Measurements from ENCODE around the gene ASB7. TPM values are rescaled to one million over a fixed set of nuclear protein-coding genes. Genes with fewer than 3 reads are reported as not detected.

The ASB7 gene
- total RNA-seq, 1 experiment from 2014 or later, result 12.9 TPM

DNA sequence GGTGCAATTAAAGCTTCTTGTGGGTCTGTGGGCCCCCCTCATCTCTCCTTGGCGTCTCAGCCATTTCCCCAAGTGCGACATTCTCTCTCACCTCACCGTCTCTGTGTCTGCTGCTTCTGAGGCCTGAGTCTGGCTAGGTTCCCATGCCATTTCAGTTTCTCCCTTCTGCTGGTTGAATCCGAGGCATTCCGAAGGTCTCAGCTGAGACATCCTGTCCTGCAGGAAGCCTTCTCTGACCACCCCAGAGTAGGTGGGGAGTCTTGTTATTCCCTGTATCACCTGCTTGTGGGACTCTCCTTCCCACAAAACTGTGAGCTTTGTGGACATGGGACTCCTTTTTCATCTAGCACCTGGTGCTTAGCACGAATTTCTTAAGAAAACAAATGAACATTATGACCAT is 78.3 kb downstream of the ASB7 start:
- Mint-ChIP-seq H3K4me1 (no peaks in the 10 kb centered on the region), H3K9me3 (peaks cover 45% of the 10 kb centered on the region), H3K27ac (no peak overlapping the region), H3K36me3 (peaks cover 24% of the 10 kb centered on the region), H3K27me3 (ENCODE audit: low read depth) (peaks cover 9% of the 10 kb centered on the region), H3K4me3 (no peak overlapping the region)
- ChIA-PET POLR2A (no interaction called here), CTCF (no interaction called here)
- ATAC-seq (no peak), DNase-seq (ENCODE audit: low spot score) (no peak)
- TF ChIP-seq ZNF138 (CRISPR knock-in tag; conservative IDR thresholded peaks at IDR 0.05), result no peak
- no peak for TF ChIP-seq ZSCAN18 (CRISPR knock-in tag; IDR thresholded peaks at IDR 0.05)
- TF ChIP-seq TEAD1 (CRISPR knock-in tag; IDR thresholded peaks at IDR 0.05), result no peak
- TF ChIP-seq JAZF1 (CRISPR knock-in tag; IDR thresholded peaks at IDR 0.05), result no peak
- TF ChIP-seq, protein P1, sequence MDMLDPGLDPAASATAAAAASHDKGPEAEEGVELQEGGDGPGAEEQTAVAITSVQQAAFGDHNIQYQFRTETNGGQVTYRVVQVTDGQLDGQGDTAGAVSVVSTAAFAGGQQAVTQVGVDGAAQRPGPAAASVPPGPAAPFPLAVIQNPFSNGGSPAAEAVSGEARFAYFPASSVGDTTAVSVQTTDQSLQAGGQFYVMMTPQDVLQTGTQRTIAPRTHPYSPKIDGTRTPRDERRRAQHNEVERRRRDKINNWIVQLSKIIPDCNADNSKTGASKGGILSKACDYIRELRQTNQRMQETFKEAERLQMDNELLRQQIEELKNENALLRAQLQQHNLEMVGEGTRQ (CRISPR knock-in tag; IDR thresholded peaks at IDR 0.05), result no peak
- TF ChIP-seq ATF2 (CRISPR knock-in tag; IDR thresholded peaks at IDR 0.05; ENCODE audit: borderline replicate concordance, low read depth), result no peak
- TF ChIP-seq TCF7 (CRISPR knock-in tag; IDR thresholded peaks at IDR 0.05; ENCODE audit: low read depth), result no peak
- no peak for TF ChIP-seq CBFB (CRISPR knock-in tag; IDR thresholded peaks at IDR 0.05; ENCODE audit: low read depth)
- TF ChIP-seq KAT7 (CRISPR knock-in tag; IDR thresholded peaks at IDR 0.05; ENCODE audit: borderline replicate concordance), result no peak
- no peak for TF ChIP-seq IRF1 (CRISPR knock-in tag; IDR thresholded peaks at IDR 0.05)
- no peak for TF ChIP-seq E2F4 (CRISPR knock-in tag; IDR thresholded peaks at IDR 0.05; ENCODE audit: borderline replicate concordance, low read depth)
- no peak for TF ChIP-seq FOXJ3 (CRISPR knock-in tag; IDR thresholded peaks at IDR 0.05; ENCODE audit: borderline replicate concordance)
- TF ChIP-seq, protein P2, sequence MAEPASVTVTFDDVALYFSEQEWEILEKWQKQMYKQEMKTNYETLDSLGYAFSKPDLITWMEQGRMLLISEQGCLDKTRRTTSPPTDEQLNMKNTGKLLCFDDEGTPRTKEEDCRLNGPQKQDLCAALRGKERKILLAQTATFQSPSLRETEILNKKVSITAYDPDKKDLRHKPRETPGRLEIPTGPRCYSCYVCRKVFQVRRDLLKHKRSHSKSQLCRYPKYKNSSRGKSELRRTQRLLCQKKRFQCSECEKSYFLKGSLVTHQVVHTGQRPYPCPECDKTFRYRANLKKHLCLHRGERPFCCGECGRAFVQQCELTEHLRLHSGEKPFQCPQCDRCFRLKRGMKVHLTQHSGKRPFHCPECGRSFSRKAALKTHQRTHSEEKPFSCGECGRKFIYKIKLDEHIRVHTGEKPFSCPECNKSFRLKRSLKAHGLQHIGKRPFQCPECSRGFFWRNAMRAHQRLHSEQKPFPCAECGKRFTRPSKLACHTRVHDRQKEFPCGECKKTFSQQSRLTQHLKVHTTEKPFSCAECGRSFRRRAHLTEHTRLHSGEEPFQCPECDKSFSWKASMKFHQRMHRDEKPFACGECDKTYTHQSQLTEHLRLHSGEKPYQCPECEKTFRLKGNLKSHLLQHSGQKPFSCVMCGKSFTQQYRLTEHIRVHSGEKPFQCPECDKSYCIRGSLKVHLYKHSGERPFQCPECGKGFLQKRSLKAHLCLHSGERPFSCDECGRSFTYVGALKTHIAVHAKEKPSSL (CRISPR knock-in tag; conservative IDR thresholded peaks at IDR 0.05), result no peak
- TF ChIP-seq, protein P3, sequence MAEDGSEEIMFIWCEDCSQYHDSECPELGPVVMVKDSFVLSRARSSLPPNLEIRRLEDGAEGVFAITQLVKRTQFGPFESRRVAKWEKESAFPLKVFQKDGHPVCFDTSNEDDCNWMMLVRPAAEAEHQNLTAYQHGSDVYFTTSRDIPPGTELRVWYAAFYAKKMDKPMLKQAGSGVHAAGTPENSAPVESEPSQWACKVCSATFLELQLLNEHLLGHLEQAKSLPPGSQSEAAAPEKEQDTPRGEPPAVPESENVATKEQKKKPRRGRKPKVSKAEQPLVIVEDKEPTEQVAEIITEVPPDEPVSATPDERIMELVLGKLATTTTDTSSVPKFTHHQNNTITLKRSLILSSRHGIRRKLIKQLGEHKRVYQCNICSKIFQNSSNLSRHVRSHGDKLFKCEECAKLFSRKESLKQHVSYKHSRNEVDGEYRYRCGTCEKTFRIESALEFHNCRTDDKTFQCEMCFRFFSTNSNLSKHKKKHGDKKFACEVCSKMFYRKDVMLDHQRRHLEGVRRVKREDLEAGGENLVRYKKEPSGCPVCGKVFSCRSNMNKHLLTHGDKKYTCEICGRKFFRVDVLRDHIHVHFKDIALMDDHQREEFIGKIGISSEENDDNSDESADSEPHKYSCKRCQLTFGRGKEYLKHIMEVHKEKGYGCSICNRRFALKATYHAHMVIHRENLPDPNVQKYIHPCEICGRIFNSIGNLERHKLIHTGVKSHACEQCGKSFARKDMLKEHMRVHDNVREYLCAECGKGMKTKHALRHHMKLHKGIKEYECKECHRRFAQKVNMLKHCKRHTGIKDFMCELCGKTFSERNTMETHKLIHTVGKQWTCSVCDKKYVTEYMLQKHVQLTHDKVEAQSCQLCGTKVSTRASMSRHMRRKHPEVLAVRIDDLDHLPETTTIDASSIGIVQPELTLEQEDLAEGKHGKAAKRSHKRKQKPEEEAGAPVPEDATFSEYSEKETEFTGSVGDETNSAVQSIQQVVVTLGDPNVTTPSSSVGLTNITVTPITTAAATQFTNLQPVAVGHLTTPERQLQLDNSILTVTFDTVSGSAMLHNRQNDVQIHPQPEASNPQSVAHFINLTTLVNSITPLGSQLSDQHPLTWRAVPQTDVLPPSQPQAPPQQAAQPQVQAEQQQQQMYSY (CRISPR knock-in tag; IDR thresholded peaks at IDR 0.05), result no peak
- no peak for TF ChIP-seq NR2C2 (CRISPR knock-in tag; IDR thresholded peaks at IDR 0.05)
- no peak for TF ChIP-seq ARID4B (CRISPR knock-in tag; IDR thresholded peaks at IDR 0.05; ENCODE audit: borderline replicate concordance)
- TF ChIP-seq, protein P4, sequence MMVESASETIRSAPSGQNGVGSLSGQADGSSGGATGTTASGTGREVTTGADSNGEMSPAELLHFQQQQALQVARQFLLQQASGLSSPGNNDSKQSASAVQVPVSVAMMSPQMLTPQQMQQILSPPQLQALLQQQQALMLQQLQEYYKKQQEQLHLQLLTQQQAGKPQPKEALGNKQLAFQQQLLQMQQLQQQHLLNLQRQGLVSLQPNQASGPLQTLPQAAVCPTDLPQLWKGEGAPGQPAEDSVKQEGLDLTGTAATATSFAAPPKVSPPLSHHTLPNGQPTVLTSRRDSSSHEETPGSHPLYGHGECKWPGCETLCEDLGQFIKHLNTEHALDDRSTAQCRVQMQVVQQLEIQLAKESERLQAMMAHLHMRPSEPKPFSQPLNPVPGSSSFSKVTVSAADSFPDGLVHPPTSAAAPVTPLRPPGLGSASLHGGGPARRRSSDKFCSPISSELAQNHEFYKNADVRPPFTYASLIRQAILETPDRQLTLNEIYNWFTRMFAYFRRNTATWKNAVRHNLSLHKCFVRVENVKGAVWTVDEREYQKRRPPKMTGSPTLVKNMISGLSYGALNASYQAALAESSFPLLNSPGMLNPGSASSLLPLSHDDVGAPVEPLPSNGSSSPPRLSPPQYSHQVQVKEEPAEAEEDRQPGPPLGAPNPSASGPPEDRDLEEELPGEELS (CRISPR knock-in tag; IDR thresholded peaks at IDR 0.05), result no peak

Measured in WTC11 (cell line).